ENCODE data around the gene EFCAB6.
A peak's percentile ranks its signal among the peaks of the same experiment; 100 is the strongest.

The EFCAB6 gene

GRCh38 chr22:43827003-43827735, 15.1 kb upstream of the EFCAB6 start:
- no peak overlapping the region for H3K4me3 ChIP-seq (ENCODE audit: low read depth, low read length)
- no peaks in the 10 kb centered on the region for H3K9me3 ChIP-seq (ENCODE audit: control insufficient read depth, insufficient read depth, low read length)
- no peaks in the 10 kb centered on the region for H3K27me3 ChIP-seq (ENCODE audit: control insufficient read depth, insufficient read depth, low read length)
- H3K9ac ChIP-seq (ENCODE audit: low read depth, low read length): no peak overlapping the region
- peaks cover 13% of the 10 kb centered on the region for H3K4me1 ChIP-seq (ENCODE audit: control insufficient read depth, insufficient read depth, low read length)
- H3K36me3 ChIP-seq (ENCODE audit: control insufficient read depth, insufficient read depth, low read length): peaks cover 32% of the 10 kb centered on the region

DNA sequence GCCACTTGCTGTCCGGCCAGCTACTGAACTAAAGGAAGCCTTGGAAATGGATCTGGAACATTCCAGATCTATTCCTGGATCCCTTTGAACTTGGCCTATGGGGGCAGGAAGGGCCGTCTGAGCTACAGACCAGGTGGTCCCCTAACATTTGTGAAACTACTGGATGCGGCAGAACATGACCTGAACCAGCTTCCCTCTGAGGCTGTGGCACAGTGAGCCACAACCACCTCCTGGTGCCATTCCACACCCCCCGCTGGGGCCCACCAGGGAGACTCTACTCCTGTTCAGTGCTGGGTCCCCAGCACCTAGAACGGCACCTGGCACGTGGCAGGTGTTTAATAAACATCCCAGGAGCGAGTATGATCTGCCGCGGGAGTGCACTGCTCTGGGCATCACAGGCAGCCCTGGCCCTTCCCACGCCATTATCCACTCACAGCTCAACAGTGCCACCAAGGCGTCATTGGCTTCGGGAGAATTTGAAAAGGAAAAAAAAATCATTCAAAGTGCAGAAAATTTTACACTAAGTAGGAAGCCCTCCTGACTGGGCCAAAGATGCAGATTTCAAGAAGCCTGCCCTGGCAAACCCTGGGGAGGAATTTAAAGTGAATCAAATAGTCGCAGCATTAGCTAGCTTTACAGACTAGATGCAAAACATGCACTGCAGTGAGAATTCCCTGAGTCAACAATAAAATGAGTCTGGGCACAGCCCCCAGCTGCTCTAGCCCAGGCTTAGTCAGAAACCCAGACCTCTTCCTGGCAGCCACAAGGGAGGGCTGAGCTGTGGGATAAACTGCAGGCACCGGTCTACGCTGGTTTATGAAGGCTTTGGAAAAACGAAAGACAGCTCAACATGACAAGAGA, 14.3 kb upstream of the EFCAB6 start:
- Histone ChIP-seq H3K9ac (ENCODE audit: low read depth, low read length) (no peak overlapping the region), H3K4me1 (ENCODE audit: control insufficient read depth, insufficient read depth, low read length) (peaks cover 13% of the 10 kb centered on the region), H3K36me3 (ENCODE audit: control insufficient read depth, insufficient read depth, low read length) (peaks cover 26% of the 10 kb centered on the region), H3K27me3 (ENCODE audit: control insufficient read depth, insufficient read depth, low read length) (no peaks in the 10 kb centered on the region), H3K4me3 (ENCODE audit: low read depth, low read length) (no peak overlapping the region), H3K9me3 (ENCODE audit: control insufficient read depth, insufficient read depth, low read length) (no peaks in the 10 kb centered on the region)

DNA sequence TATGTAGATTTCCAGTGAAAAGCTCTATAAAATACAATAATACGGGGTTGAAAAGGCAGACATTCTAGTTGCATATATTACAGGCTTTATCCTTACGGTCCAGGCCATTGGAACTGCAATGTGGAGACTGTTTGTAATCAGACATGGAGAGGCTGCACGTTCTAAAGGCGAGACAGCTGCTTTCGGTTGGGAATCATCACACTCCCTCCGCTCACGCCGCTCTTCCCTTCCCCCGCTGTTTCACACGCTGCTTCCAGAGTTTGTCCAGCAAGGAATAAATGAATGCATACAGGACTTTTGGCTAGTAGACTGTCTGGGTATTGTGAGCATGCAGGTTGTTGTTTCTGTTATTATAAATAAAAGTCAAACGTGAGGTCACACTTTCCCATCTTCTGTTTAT, 13.5 kb upstream of the EFCAB6 start:
- Histone ChIP-seq H3K9me3 (ENCODE audit: control insufficient read depth, insufficient read depth, low read length) (no peaks in the 10 kb centered on the region), H3K9ac (ENCODE audit: low read depth, low read length) (no peak overlapping the region), H3K27me3 (ENCODE audit: control insufficient read depth, insufficient read depth, low read length) (no peaks in the 10 kb centered on the region), H3K4me3 (ENCODE audit: low read depth, low read length) (no peak overlapping the region), H3K4me1 (ENCODE audit: control insufficient read depth, insufficient read depth, low read length) (peaks cover 19% of the 10 kb centered on the region), H3K36me3 (ENCODE audit: control insufficient read depth, insufficient read depth, low read length) (peaks cover 25% of the 10 kb centered on the region)

GRCh38 chr22:43824724-43825420, 12.8 kb upstream of the EFCAB6 start:
- Histone ChIP-seq H3K4me1 (ENCODE audit: control insufficient read depth, insufficient read depth, low read length) (peaks cover 20% of the 10 kb centered on the region), H3K27me3 (ENCODE audit: control insufficient read depth, insufficient read depth, low read length) (no peaks in the 10 kb centered on the region), H3K36me3 (ENCODE audit: control insufficient read depth, insufficient read depth, low read length) (peaks cover 20% of the 10 kb centered on the region), H3K9me3 (ENCODE audit: control insufficient read depth, insufficient read depth, low read length) (no peaks in the 10 kb centered on the region), H3K9ac (ENCODE audit: low read depth, low read length) (no peak overlapping the region), H3K4me3 (ENCODE audit: low read depth, low read length) (no peak overlapping the region)

- no peaks in the 10 kb centered on the region for H3K27me3 ChIP-seq (ENCODE audit: control insufficient read depth, insufficient read depth, low read length)
- no peak overlapping the region for H3K4me3 ChIP-seq (ENCODE audit: low read depth, low read length)
- no peak overlapping the region for H3K9ac ChIP-seq (ENCODE audit: low read depth, low read length)
- H3K36me3 ChIP-seq (ENCODE audit: control insufficient read depth, insufficient read depth, low read length): peaks cover 20% of the 10 kb centered on the region
- peaks cover 20% of the 10 kb centered on the region for H3K4me1 ChIP-seq (ENCODE audit: control insufficient read depth, insufficient read depth, low read length)
- H3K9me3 ChIP-seq (ENCODE audit: control insufficient read depth, insufficient read depth, low read length): no peaks in the 10 kb centered on the region
Measured at GRCh38 chr22:43823911-43824665, 12.0 kb upstream of the EFCAB6 start.

DNA sequence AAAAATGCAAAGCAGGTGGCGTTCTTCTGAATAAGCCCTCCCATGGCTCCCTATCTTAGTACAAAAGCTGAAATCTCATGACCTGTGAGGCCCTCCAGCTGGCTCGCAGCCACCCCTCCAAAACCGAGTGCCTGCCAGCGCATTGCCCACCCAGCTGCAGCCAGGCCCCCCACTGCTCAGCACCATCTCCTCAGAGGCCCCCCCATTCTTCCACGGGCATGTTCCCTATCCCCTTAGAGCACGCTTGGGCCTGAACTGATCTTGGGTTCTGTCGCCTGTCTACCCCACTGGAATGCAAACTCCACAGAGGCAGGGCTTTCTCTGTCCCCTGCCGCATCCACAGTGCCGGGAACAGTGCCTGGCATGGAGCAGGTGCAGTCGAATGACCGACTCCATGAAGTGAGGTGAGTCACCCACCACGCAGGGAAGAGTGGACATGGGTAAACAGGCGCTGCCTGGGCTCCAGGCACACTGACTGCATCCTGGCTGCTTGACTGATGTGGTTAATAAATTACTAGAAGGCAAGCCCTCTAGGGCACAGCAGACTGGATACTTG, 11.3 kb upstream of the EFCAB6 start:
- Histone ChIP-seq H3K27me3 (ENCODE audit: control insufficient read depth, insufficient read depth, low read length) (no peaks in the 10 kb centered on the region), H3K36me3 (ENCODE audit: control insufficient read depth, insufficient read depth, low read length) (peaks cover 18% of the 10 kb centered on the region), H3K9me3 (ENCODE audit: control insufficient read depth, insufficient read depth, low read length) (no peaks in the 10 kb centered on the region), H3K4me3 (ENCODE audit: low read depth, low read length) (no peak overlapping the region), H3K9ac (ENCODE audit: low read depth, low read length) (peak overlapping the region; percentile 8), H3K4me1 (ENCODE audit: control insufficient read depth, insufficient read depth, low read length) (peaks cover 20% of the 10 kb centered on the region)

DNA sequence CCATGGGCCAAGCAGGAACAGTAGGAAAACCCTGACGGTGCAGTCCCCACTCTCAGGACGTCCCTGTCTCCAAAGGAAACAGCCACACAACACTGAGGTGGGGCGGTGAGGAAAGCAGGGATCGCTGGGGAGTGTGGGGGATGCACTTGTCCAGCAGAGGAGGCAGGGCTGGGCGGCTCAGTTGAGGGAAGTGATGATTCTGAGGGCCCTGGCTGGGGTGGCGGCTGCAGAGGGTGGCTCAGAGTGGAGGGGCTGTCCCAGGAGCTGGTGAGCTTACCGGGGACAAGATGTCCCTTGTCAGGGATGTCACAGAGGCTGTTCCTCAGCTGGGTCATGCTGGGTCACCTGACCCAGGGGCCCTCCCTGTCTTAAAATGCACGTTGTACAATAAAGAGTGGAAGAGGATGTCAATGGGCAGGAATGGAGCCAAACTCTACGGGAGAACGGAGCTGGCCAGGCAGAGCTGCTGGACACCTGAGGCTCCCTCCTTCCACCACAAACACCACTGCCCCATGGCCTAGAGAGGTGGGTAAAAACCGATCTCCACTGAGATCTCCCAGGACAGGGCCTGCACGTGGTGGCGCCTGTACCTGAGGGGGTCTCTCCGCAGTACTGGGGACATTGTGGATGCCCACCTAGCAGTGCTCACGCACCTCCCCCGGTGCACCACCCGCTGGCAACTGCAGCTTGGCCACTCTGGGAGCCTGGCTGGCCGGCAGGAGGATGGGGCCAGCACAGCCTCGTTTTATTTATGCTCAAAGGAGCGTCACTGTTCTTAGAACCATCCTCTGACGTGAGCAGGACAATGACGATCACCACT, 9.7 kb upstream of the EFCAB6 start:
- Histone ChIP-seq H3K4me3 (ENCODE audit: low read depth, low read length) (no peak overlapping the region), H3K9me3 (ENCODE audit: control insufficient read depth, insufficient read depth, low read length) (no peaks in the 10 kb centered on the region), H3K36me3 (ENCODE audit: control insufficient read depth, insufficient read depth, low read length) (peaks cover 10% of the 10 kb centered on the region), H3K4me1 (ENCODE audit: control insufficient read depth, insufficient read depth, low read length) (peaks cover 20% of the 10 kb centered on the region), H3K9ac (ENCODE audit: low read depth, low read length) (no peak overlapping the region), H3K27me3 (ENCODE audit: control insufficient read depth, insufficient read depth, low read length) (no peaks in the 10 kb centered on the region)

- peaks cover 20% of the 10 kb centered on the region for H3K4me1 ChIP-seq (ENCODE audit: control insufficient read depth, insufficient read depth, low read length)
- no peaks in the 10 kb centered on the region for H3K27me3 ChIP-seq (ENCODE audit: control insufficient read depth, insufficient read depth, low read length)
- H3K9me3 ChIP-seq (ENCODE audit: control insufficient read depth, insufficient read depth, low read length): no peaks in the 10 kb centered on the region
- peaks cover 5% of the 10 kb centered on the region for H3K36me3 ChIP-seq (ENCODE audit: control insufficient read depth, insufficient read depth, low read length)
- H3K9ac ChIP-seq (ENCODE audit: low read depth, low read length): no peak overlapping the region
- no peak overlapping the region for H3K4me3 ChIP-seq (ENCODE audit: low read depth, low read length)
Measured at GRCh38 chr22:43820651-43821305, 8.7 kb upstream of the EFCAB6 start.

DNA sequence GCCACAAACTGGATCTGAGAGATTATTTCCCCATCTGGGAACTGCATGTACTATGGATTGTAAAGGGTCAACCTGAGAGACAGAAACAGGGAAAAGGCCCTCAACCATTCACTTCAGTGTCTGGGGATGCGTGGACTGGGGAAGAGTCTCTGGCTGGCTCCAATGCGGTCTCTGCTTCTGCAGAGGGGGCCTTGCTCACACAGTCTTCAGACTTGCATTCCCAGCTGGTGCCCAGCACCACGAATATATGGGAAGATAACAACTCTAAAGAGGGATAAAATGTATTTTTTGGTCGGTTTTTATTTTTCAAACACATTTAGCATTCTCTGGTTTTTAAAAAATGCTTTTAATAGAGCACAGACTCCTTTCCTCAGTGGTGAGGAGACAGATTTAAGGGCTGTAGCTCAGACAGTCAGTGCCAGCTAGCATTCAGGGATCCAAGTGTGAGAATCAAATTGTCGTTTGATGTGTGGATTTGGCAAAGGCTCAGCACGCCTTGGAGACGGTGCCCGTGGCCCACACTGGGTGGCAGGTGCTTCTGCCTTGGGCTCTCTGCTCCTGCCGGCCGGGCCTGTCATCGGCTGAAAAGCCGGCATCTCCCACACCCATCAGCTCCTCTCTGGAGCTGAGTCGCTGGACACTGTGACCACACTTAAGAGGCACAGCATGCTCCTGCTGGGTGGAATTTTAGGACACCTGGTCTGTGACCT, 8.0 kb upstream of the EFCAB6 start:
- Histone ChIP-seq H3K9me3 (ENCODE audit: control insufficient read depth, insufficient read depth, low read length) (no peaks in the 10 kb centered on the region), H3K27me3 (ENCODE audit: control insufficient read depth, insufficient read depth, low read length) (no peaks in the 10 kb centered on the region), H3K36me3 (ENCODE audit: control insufficient read depth, insufficient read depth, low read length) (no peaks in the 10 kb centered on the region), H3K4me1 (ENCODE audit: control insufficient read depth, insufficient read depth, low read length) (peaks cover 18% of the 10 kb centered on the region), H3K9ac (ENCODE audit: low read depth, low read length) (no peak overlapping the region), H3K4me3 (ENCODE audit: low read depth, low read length) (no peak overlapping the region)

GRCh38 chr22:43819421-43819921, 7.4 kb upstream of the EFCAB6 start:
- no peak overlapping the region for H3K9ac ChIP-seq (ENCODE audit: low read depth, low read length)
- H3K9me3 ChIP-seq (ENCODE audit: control insufficient read depth, insufficient read depth, low read length): no peaks in the 10 kb centered on the region
- H3K27me3 ChIP-seq (ENCODE audit: control insufficient read depth, insufficient read depth, low read length): no peaks in the 10 kb centered on the region
- H3K4me1 ChIP-seq (ENCODE audit: control insufficient read depth, insufficient read depth, low read length): peaks cover 18% of the 10 kb centered on the region
- no peak overlapping the region for H3K4me3 ChIP-seq (ENCODE audit: low read depth, low read length)
- no peaks in the 10 kb centered on the region for H3K36me3 ChIP-seq (ENCODE audit: control insufficient read depth, insufficient read depth, low read length)

Data from iPS-15b (cell line).